ENCODE measurements around the gene DTNA. TPM values are rescaled to one million over a fixed set of nuclear protein-coding genes. Genes with fewer than 3 reads are reported as not detected.

Gene DTNA
- total and polyA plus RNA-seq, 2 of the 8 experiments (the other 6 are each of a cell fraction or from before 2014, with no cell fraction given) = 30.2 to 32.7 TPM

- DNase-seq (ENCODE audit: low read depth in 1 of 2, low spot score in 2 of 2) = no peak
- Histone ChIP-seq H2AK5ac (ENCODE audit: low read depth, low read length) (no peak overlapping the region), H2AFZ (ENCODE audit: low read length) (no peak overlapping the region), H3K79me1 (ENCODE audit: low read depth, low read length) (no peaks in the 10 kb centered on the region), H3K14ac (ENCODE audit: insufficient read length) (no peak overlapping the region), H2BK20ac (ENCODE audit: low read length) (no peak overlapping the region), H3K9me3 (ENCODE audit: insufficient read depth in 2 of 2, low read depth in 1 of 2, low read length in 1 of 2) (peaks cover 3 to 6% of the 10 kb centered on the region in 2 experiments; a peak in 1 of 4 replicates), H4K20me1 (replicated peaks in 1 of 2; ENCODE audit: control insufficient read depth in 1 of 2, insufficient read depth in 2 of 2, low read length in 2 of 2) (no peaks in the 10 kb centered on the region), H3K23me2 (ENCODE audit: low read depth, low read length) (no peaks in the 10 kb centered on the region), H3K56ac (replicated peaks; ENCODE audit: insufficient read length, low read depth, low read length) (no peak overlapping the region), H3K4me2 (ENCODE audit: insufficient read depth in 1 of 2, low read depth in 2 of 2, low read length in 2 of 2) (no peak overlapping the region), H2BK15ac (ENCODE audit: low read length) (no peak overlapping the region), H2BK120ac (replicated peaks; ENCODE audit: low read depth, low read length) (no peak overlapping the region), H3K27me3 (replicated peaks in 1 of 4; ENCODE audit: control insufficient read depth in 3 of 4, extremely low read depth in 1 of 4, insufficient read depth in 3 of 4, low read length in 3 of 4) (peaks cover 0 to 1% (median 0%) of the 10 kb centered on the region in 4 experiments; a peak in 1 of 7 replicates), H2BK12ac (ENCODE audit: low read depth, low read length) (no peak overlapping the region), H3K36me3 (ENCODE audit: control insufficient read depth in 2 of 4, insufficient read depth in 4 of 4, low read length in 3 of 4) (no peaks in the 10 kb centered on the region; a peak in 2 of 8 replicates), H3K79me2 (ENCODE audit: control insufficient read depth in 1 of 2, insufficient read depth in 2 of 2, low read length in 2 of 2) (no peaks in the 10 kb centered on the region), H2BK5ac (ENCODE audit: low read depth, low read length) (no peak overlapping the region), H4K5ac (ENCODE audit: insufficient read length, low read depth, low read length) (no peak overlapping the region), H4K8ac (ENCODE audit: extremely low read depth, insufficient read depth, low read length) (no peak overlapping the region), H3K4me3 (ENCODE audit: extremely low read depth in 1 of 4, insufficient read depth in 2 of 4, low read depth in 3 of 4, low read length in 4 of 4) (no peak overlapping the region), H3K23ac (ENCODE audit: insufficient read length) (no peak overlapping the region), H4K91ac (replicated peaks; ENCODE audit: insufficient read length, low read length) (no peak overlapping the region), H3K4me1 (replicated peaks in 1 of 4; ENCODE audit: control insufficient read depth in 3 of 4, insufficient read depth in 4 of 4, low read length in 3 of 4) (peaks cover 0 to 2% (median 0%) of the 10 kb centered on the region in 4 experiments; a peak in 1 of 7 replicates), H3K18ac (ENCODE audit: extremely low read depth, low read length) (no peak overlapping the region), H3K27ac (ENCODE audit: low read depth, low read length) (no peak overlapping the region), H3K9ac (replicated peaks in 1 of 4; ENCODE audit: extremely low read depth in 1 of 4, low read depth in 3 of 4, low read length in 3 of 4) (no peak overlapping the region), H3K4ac (replicated peaks; ENCODE audit: insufficient read length, low read depth, low read length) (no peak overlapping the region)
- ChIA-PET CTCF (ENCODE audit: partially characterized antibody) (interaction anchor here (0.7 to 1.5 kb wide), 4 partner anchors 9 to 671 kb away, joined by 3 to 4 read pairs (median 4); no protein-coding TSS in a partner anchor), POLR2A (ENCODE audit: partially characterized antibody) (no interaction called here)
- 91% methylated on average over 3 of the region's 3 CpGs; no CpG with 5 or more reads in 1 of the 2 experiments for WGBS, 2 experiments (ENCODE audit: extremely low coverage in 1 of 2, insufficient coverage in 1 of 2, insufficient read length in 1 of 2, insufficient replicate concordance in 2 of 2, low coverage in 1 of 2, low lambda C conversion rate in 2 of 2, missing lambda C conversion rate in 1 of 2)
- no peak for FAIRE-seq
- TF ChIP-seq SAP30 (IDR thresholded peaks at IDR 0.05; ENCODE audit: insufficient read depth, insufficient replicate concordance, low read length) (no peak), CHD2 (IDR thresholded peaks at IDR 0.05; ENCODE audit: low read length) (no peak), NANOG (IDR thresholded peaks at IDR 0.05; ENCODE audit: insufficient read depth, low read depth, low read length, poor library complexity, severe bottlenecking) (no peak), GABPA (IDR thresholded peaks at IDR 0.05; ENCODE audit: borderline replicate concordance, insufficient read depth, low read length) (no peak), RBBP5 (IDR thresholded peaks at IDR 0.05; ENCODE audit: borderline replicate concordance, low read depth, low read length) (no peak), KDM5A (IDR thresholded peaks at IDR 0.05; ENCODE audit: low read length) (no peak), MAFK (IDR thresholded peaks at IDR 0.05; ENCODE audit: low read depth, low read length) (no peak), BRCA1 (IDR thresholded peaks at IDR 0.05; ENCODE audit: low read depth, low read length) (no peak), YY1 (IDR thresholded peaks at IDR 0.05; ENCODE audit: low read depth, low read length) (no peak), POLR2A (IDR thresholded peaks at IDR 0.05; ENCODE audit: control extremely low read depth in 1 of 2, low read depth in 2 of 2, low read length in 2 of 2) (no peak), CTBP2 (IDR thresholded peaks at IDR 0.05; ENCODE audit: borderline replicate concordance, insufficient read depth, insufficient read length, low read length) (no peak), ZNF274 (IDR thresholded peaks at IDR 0.05; ENCODE audit: borderline replicate concordance, extremely low read depth, low read length) (no peak)
- TF ChIP-seq, protein P1, sequence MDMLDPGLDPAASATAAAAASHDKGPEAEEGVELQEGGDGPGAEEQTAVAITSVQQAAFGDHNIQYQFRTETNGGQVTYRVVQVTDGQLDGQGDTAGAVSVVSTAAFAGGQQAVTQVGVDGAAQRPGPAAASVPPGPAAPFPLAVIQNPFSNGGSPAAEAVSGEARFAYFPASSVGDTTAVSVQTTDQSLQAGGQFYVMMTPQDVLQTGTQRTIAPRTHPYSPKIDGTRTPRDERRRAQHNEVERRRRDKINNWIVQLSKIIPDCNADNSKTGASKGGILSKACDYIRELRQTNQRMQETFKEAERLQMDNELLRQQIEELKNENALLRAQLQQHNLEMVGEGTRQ (IDR thresholded peaks at IDR 0.05; ENCODE audit: low read length) = no peak
These were observed 84.2 kb downstream of the DTNA start for GRCh38 chr18:34794348-34794747.
